NCI-H2171 treated with DMSO at 0.1 percent for 48 hours (cell line): ENCODE results near the gene KIF16B.

Experiments
- DNase-seq: peaks from one replicate; lab custom pipeline; 2025; lab: John Stamatoyannopoulos, UW

Gene KIF16B

DNA sequence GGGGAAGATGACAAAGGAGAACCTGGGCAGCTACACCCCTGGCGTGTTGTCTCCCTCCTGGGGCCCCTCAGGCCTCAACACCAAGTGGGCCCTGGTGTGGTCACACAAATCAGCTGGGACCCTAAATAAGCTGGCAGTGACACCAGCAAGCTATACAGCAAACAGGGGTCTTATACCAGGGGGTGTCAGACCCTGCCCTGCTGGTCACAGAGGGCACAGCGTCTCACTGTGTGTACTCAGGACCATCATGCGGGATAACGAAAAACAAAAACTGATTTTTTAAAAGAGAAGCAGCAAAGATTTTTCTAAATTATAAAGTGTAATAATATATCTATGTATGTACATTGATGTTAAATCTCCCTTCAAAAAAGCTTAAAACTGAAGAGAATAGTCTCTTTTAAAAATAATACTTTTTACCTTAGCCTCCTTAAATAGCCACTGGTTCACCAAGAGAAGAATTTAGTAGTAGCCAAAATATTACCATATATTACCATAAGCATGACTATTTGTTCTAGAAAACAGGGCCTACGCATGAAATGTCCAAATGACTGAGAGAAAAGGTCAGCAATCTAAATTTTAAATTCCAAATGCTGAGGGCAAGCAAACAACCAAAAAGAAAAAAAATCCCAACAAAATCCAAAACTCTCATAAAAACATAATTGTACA is 220.4 kb downstream of the KIF16B start:
- DNase-seq, result no peak

- DNase-seq, result no peak
These were observed 220.9 kb downstream of the KIF16B start for GRCh38 chr20:16352321-16352720.

GRCh38 chr20:16351415-16351814 is 221.8 kb downstream of the KIF16B start:
- DNase-seq, result no peak

- DNase-seq, result no peak
These were observed 222.8 kb downstream of the KIF16B start for GRCh38 chr20:16350465-16350864.

DNA sequence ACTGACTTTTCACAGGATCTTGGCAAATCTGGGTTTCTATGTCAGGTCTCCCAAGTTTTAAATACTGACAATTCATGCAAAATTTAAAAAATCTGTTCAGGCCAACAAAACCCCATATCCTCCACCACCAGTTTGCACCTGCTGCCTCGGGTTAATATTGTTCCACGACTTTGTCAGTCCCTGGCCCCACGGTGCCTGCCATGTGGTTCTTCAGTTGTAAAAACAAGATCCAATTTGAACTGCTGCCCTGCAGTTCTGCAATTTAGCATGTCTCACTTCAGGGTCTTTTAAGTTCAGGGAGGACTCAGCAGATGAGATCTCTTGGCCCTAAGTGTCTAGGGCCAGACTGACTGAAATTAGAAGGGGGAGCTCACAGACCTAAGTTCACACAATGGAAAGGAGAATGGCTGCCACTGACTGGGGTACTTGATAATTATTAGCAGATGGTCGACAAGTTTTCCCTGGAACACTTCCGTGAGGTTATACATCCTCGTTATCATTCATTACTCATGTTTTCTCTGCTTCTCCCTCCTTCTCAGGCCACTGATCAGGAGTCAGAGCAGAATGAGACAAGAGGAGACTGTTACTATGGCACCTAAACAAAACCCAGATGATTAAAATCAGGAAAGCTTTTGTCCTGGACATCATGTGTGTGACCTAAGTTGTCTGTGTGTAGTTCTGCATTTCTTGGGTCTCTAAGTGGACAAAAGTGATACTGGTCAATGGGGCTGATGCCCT is 223.6 kb downstream of the KIF16B start:
- DNase-seq, result no peak

DNA sequence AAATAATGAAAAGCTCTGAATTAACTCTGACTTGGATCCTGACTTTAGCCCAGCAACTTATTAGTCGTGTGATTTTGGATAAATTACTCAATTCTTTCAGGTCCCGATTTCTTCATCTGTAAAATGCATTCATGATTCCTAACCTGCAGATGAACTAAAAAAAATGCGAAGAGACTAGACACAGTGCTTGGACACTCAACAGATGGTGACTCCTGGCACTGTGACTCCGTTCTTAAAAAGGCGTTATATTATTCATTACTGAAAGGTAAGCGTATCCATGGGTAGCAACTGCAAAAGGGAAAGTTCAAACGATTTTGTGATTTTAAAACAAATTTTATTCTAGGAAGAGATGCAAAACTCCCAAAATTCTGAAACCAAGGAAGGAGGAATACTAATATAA is 226.3 kb downstream of the KIF16B start:
- DNase-seq, result peak; percentile 25

- no peak for DNase-seq
These were observed 235.5 kb downstream of the KIF16B start for GRCh38 chr20:16337707-16338106.

GRCh38 chr20:16327606-16328005 is 245.6 kb downstream of the KIF16B start:
- DNase-seq, result no peak

DNA sequence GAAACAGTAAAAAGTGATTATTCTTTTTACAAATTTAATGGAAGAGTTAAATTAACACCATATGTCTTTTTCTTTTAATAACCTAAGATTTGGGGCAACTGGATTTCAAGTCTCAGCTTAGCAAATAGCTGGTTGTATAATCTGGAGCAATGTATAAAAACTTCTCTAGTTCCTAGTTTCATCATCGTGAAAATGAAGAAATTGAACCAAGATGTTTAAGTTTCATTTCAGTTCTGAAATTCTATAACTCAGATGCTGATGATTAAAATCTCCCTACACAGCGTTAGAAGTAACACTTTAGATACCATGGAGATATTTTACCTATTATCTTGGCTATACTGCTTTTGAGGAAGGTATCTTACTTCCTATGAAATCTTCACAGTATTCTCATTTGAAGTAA is 252.0 kb downstream of the KIF16B start:
- no peak for DNase-seq

DNA sequence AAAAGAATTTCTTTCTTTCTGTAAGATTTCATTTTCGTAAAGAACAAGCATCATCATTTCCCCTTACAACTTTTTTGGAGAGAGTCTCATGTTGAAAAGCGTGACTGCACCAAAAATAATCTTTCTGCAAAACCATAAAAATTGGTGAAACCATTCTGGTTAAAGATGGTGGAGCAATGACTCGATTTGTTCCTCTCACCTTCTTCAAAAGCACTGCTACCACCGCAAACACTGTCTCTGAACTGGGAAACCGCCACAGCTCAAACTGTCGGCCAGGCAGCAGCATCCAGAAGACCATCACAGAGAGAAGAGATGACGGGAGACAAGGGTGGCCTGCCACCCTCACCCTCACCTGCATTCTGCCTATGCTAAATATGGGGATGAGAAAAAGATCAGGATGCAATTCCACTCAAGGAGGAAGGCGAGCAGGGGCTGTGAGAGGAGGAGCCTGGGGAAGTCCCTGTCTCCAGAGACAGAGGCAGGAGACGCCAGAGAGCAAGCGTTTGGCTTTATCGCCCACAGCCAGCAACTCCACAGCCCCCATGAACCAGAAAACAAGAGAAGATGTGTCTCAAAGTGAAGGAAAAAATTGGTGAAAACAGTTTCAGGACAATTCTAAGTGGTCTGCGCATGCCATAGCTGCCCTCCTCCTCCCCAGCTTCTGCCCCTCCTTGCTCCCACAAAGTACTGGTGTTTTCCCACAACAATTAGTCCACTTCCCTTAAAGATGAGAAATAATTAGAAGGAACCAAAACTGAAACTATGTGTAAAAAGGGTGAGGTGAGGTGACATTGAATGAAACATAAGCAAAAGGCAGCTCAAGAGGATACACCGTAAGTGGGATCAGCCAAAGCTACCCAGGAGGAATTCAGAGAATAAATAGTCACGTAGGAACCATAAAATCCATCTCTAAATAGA is 255.5 kb downstream of the KIF16B start:
- no peak for DNase-seq

GRCh38 chr20:16316513-16316912 is 256.7 kb downstream of the KIF16B start:
- no peak for DNase-seq

GRCh38 chr20:16314748-16315159 is 258.5 kb downstream of the KIF16B start:
- no peak for DNase-seq

DNA sequence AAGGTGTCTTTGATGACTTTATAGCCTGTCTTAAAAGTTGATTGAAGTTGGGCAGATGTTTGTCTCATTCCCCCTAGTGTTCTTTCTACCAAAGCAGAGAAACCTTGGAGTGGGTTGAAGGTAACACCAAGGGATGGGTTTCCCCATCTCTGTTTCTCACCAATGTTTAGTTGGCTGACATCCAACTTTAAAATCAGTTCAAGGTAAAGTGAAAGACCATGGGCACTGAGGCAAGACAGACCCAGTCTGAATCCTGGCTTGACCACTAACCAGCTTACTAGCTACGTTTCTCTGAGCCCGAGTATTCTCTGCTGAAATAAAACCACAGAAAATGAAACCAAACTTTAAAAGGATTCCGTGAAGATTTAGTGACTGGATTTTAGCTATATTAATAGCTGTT is 258.9 kb downstream of the KIF16B start:
- DNase-seq, result no peak

GRCh38 chr20:16313917-16314316 is 259.3 kb downstream of the KIF16B start:
- no peak for DNase-seq

- DNase-seq, result no peak
These were observed 260.2 kb downstream of the KIF16B start for GRCh38 chr20:16312998-16313397.

DNA sequence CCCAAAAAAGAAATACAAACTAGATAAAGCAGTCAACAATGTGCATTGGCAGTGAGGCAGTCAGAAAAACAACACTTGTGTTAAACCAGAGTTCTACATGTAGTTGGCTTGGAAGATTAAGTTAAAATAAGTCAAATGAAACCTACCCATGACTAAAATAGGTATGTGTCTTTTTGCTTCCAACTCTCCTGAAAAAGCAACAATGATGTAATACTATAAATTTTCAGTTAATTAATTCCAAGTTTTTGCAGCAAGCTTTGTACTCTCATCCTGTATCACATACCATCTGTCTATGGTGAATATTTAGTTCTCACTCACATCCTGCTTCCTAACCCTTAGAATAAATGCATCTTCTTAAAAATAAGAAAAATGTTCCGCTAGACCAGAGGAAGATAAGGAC is 261.5 kb downstream of the KIF16B start:
- DNase-seq, result peak; percentile 19

DNA sequence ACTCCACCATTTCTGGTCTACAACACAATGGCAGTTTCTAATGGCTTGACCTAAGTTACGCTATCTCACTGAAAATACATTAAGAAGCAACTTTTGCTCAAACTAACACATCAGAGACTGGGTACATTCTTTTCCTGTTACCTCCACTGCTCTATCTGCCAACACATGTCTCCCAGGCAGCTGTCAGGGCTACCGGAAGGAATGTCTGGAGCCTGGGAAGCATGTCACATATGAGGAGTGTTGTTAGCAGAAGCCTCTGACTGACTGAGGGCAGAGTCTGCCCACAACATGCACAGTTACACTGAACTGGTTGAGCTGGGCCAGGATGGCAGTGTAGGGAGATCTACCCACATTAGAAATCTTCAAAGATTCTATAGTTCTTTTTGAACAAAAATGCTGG is 264.5 kb downstream of the KIF16B start:
- no peak for DNase-seq

DNA sequence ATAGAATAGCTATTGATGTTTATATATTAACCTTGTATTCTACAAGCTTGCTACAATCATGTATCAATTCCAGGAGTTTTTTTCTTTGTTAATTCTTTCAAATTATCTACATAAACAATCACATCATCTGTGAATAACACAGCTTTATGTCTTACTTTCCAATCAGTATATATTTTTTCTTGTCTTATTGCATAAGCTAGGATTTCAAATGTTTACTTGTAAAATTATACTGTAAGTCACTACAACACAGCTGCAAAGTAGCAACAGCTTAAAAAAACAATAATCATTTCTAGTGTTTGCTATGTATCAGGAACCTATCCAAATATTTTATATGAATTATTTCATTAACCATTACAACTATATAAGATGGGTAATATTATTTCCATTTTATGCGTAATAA is 270.4 kb downstream of the KIF16B start:
- no peak for DNase-seq

DNA sequence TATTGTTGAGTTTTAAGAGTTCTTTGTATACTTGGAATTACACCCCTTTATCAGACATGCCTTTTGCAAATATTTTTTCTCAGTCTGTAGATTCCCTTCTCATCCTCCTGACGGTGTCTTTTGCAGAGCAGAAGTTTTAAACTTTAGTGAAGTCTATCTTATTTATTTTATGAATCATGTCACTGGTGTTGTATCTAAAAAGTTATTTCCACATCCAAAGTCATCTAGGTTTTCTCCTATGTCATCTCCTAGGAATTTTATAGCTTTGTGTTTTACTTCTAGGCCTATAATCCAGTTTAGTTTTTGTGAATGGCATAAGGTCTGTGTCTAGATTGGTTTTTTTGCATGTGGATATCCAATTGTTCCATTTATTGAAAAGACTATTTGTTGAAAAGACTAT is 271.3 kb downstream of the KIF16B start:
- no peak for DNase-seq

DNA sequence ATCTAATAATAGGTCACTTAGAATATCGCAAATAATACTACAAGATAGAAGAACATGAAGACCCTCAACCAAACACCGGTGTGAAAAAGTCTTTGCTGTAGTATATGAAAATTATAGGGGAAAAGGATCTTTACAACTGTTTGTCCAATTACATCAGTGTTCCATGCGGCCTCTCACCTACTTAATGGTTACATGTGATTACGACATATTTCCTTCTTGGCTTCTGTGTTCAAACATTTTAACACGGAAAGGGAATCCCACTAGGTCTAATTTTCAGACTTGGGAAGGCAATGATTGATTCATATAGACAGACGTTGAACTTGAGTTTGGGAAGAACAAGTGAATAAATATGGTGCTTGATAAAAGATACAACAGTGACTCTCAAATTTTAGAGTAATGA is 273.4 kb downstream of the KIF16B start:
- no peak for DNase-seq

- no peak for DNase-seq
These were observed 276.3 kb downstream of the KIF16B start for GRCh38 chr20:16296931-16297330.

GRCh38 chr20:16295534-16295933 is 277.7 kb downstream of the KIF16B start:
- DNase-seq, result no peak

DNA sequence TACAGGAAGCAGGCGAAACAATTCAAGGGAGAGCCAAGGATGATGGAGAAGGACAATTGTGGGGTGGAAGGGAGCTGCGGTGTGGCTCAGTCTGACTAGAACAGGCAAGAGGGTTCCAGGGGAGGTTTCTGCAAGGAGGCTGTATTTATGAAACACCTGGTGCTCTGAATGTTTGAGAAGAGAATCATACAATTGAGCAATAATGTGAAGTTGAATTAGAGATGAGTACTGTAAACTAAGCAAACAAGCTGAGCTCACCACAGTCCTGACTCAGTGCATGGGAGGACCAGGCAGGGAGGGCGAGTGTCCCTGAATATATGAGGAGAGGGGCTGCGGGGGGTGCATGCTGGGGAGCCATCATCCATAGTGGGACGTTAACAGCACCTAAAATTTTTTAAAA is 279.7 kb downstream of the KIF16B start:
- no peak for DNase-seq
